Stimulated activated CD8-positive, alpha-beta memory T cell treated with anti-CD3 and anti-CD28 coated beads, Interleukin-15, amount 100 ng/mL, for 24 hours (primary cell): ENCODE results near the gene NCS1.
A peak's percentile ranks its signal among the peaks of the same experiment; 100 is the strongest.

ENCODE experiments used
- DNase-seq: peaks from one replicate; pipeline ENCODE4 v3.0.0-alpha.2; 2020; ENCODE audit warnings: low read depth

The NCS1 gene

DNA sequence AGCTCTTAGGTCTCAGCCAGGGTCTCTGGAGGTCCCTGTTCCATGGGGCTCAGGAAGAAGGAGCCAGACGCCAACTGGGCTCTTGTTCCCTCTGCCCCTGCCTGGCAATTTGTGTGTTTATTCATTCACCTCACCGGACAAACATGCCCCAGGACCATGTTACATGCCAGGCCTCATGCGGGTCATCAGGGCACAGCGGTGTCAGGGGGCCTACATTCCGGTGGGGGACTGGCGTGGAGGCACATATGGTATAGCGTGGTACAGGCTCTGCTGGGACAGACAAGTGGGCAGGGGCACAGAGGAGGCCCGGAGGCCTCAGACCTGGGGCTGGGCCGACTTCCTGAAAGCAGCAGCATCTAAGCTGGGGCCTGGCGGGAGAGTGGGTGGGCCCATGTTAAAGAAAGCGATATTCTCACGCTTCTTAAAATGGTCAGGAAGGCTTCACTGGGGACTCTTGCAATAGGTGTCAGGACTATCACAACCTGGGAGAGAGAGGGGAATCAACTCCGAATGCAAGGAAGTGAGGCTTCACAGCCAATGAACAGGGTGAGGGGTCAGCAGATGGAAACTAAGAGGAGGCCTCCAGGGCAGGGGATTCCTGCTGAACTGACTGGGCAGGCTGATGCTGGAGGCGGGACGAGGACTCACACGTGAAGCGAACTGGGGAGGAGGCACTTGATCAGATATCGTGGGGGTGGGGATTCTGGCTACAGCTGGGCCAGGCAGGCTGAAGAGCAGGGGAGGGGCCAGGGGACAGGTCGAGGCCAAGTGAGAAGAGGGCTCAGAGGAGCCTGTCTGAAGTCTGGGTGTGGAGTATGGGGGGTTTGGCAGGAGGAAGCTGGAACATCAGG is 41.9 kb downstream of the NCS1 start:
- DNase-seq, result no peak

GRCh38 chr9:130214776-130215340 is 42.7 kb downstream of the NCS1 start:
- DNase-seq, result no peak

DNA sequence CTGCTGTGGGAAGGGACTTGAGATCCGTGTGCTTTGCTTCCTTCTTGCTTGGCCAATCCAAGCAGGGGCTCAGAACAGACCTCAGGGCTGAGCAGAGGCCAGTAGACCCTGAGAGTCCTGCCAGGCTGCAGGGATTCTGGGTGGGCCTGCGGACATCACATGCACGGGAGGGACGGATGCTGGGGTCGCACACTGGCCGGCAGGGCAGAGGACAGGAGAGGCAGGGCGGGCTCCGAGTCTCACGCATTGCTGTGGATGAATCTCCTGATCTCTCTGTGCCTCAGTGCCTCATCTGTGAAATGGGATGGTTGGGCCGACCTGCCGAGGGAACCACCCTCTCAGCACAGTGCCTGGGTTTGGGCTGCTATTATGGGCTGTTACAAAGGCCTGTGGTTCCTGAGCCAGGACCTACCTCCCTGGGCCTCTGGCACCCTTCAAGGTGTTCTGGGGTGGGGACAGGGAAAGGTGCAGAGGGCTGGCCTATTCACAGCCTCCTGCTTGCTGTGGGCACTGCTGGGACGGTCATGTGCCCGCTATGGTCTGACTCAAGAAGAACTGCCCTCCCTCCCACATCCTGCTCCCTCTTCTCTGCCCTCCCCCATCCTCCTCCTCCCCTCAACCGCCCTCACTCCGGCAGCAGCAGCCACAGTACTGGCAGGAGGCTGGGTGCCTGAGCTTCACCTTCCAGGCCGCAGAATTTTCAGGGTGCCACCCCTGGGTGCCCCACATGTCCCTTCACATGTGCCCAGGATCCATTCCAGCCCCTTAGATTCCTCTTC is 43.3 kb downstream of the NCS1 start:
- no peak for DNase-seq

GRCh38 chr9:130217838-130218237 is 45.6 kb downstream of the NCS1 start:
- no peak for DNase-seq

DNA sequence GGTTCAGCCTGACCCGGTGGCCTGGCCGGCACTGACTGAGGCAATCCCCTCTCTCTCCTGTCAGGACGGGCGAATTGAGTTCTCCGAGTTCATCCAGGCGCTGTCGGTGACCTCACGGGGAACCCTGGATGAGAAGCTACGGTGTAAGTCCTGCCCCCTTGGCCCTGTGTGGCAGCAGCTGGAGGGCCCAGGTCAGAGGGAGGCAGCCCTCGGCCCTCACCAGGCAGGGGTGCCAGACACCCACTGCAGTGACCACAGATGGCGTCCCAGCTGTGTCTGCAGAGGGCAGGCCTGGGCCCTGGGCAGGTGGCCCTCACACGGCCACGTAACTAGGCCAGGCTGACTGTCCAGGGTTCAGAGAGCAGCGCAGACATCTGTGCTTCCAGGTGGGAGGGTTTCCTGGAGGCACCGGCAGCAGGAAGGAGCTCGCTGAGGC is 47.5 kb downstream of the NCS1 start:
- DNase-seq, result no peak

- DNase-seq, result no peak
These were observed 48.1 kb downstream of the NCS1 start for GRCh38 chr9:130220352-130220751.

GRCh38 chr9:130222833-130223232 is 50.6 kb downstream of the NCS1 start:
- no peak for DNase-seq

GRCh38 chr9:130225071-130225470 is 52.9 kb downstream of the NCS1 start:
- DNase-seq, result no peak

GRCh38 chr9:130225586-130225985 is 53.4 kb downstream of the NCS1 start:
- DNase-seq, result no peak

DNA sequence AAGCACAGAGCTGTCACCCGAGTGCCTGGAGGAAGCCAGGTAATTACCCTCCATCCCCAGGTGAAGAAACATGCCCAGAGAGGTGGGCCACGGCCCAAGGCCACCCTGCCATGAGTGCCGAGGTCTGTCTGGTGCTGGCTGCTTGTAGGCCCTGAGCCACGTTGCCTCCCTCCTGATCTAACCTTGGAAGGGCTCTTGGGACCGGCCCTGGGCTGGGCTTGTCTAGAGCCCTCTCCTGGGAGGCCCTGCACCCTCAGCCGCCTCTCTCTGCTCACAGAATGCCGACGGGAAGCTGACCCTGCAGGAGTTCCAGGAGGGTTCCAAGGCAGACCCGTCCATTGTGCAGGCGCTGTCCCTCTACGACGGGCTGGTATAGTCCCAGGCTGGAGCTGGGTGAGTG is 53.9 kb downstream of the NCS1 start:
- DNase-seq, result no peak

DNA sequence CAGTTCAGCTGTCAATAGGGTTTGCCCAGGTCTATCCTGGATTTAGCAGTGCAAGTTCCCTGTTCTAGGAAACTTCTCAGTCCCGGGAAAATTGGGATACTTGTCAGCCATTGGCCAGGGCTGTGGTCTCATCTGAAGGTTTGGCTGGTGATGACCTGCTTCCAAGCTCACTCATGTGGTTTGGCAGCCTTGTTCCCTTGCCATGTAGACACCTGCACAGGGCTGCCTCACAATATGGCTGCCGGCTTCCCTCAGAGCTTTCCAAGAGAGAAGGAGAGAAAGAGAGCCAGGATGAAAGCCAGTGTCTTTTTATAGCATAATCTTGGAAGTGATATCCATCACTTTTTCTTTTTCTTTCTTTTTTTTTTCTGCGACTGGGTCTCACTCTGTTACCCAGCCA is 55.6 kb downstream of the NCS1 start:
- DNase-seq, result no peak

DNA sequence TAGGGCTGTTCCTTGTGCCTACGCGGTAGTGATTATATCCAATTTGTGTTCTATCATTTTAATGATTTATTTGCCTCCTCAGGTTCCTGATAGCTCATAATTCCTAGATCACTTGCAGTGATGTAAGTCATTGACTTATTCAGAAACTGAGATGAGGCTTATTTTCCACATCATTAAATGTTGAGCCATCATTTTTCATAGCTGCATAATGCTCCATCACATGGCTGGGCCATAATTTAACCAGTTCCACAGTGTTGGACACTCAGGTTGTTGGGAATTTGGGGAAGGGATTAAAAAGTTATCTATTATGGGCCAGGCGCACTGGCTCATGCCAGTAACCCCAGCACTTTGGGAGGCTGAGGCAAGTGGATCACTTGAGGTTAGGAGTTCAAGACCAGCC is 57.6 kb downstream of the NCS1 start:
- no peak for DNase-seq

- no peak for DNase-seq
These were observed 58.4 kb downstream of the NCS1 start for GRCh38 chr9:130230631-130231030.

- DNase-seq, result no peak
These were observed 60.8 kb downstream of the NCS1 start for GRCh38 chr9:130232899-130233586.

DNA sequence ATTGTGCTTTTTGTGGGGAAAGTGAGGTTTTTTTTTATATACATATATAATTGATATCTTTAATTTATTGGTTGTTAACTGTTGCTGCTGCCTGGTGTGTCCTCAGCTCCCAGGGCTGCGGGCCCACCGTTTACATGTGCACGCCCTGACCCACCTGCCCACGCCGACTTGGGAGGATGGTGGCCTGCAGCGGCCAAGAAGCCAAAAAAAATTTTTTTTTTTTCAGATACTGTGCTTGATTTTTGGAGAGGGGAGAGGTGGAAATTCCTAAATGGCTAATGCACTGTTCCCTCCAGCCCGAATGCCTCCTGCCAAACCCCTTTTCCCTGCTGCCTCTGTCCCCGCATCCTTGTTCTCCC is 61.4 kb downstream of the NCS1 start:
- no peak for DNase-seq

GRCh38 chr9:130234340-130235260 is 62.4 kb downstream of the NCS1 start:
- DNase-seq, result no peak

DNA sequence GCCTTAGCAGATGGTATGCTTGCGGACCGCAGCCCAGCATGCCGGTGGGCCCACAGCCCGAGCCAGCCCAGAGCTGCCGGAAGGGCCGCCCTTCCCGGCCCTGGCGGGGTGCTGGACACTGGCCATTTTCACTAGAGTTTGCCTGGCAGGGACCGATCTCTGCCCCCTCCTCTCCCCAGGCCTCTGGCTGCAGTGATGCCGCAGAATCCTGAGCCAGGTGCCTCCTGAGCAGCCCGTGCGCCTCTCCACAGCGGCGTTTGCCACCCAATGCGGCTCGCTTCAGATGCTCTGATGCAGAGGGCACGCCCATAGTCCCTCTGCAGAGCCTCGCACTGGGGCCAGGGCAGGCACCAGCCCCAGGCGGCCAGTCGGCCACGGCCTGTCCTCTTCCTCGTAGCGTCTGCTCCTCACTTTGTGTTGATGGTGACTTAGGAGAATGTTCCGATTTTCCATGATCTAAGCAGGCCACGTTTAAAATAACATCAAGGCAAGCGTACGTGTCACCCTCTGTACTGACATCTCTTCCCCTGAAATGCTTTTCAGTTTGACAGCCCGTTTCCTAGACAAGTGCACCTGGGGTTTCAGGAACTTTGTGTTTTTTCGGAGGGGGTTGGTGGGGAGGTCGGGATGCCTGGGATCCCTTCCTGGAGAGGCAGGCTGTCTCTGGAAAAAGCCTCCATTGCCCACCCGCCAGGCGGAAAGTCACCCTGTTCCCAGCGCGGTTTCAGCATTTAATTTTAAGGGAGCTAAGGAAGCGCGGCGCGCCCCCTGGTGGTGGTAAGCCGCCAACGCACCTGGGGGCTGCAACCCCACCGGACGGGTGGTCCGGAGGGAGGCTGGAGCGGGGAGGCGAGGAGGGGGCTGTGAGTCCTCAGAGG is 63.6 kb downstream of the NCS1 start:
- peak; percentile 54 for DNase-seq

GRCh38 chr9:130236436-130236985 is 64.3 kb downstream of the NCS1 start:
- no peak for DNase-seq

DNA sequence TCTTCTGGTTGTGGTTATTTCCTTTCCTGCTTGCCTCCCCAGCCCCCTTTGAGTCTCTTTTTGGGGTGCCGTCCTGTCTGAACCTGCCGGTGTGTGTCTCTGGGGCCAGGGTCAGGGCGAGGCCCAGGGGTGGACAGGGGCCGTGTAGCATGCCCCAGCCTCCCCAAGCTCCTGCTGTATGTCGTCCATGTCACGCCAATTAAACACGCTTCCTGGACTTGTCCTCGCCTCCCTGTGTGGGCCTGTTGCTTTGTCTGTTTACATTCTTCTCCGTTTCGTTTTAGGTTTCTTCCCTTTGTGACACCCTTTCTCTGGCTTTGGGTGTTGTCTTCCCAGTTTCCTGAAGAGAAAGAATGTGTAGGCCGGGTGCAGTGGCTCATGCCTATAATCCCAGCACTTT is 64.9 kb downstream of the NCS1 start:
- no peak for DNase-seq
